Measurements from ENCODE around the gene FKBP5.

DNA sequence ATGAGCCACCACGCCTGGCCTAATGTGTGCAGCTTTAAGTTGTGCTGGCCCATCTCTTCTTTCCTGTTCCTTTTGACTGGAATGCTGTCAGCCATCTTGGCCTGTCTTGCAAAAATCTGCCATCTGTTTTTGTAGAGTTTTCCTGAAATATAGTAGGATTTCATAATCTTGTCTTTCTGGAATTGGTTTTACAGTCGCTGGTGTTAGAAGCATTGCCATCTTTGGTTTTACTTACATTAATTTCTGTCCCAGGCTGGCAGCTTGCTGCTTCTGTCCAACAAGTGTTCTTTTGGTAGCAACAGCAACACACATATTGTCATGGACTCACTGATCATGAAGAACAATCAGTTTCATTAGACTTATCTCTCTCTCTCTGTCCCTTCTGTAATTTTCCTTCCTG lies 146.9 kb downstream of the FKBP5 start:
- TF ChIP-seq POLR2A (IDR thresholded peaks at IDR 0.05; ENCODE audit: low read length) (no peak), GATA1 (IDR thresholded peaks at IDR 0.05; ENCODE audit: low read depth, low read length) (no peak)
